Activated naive CD4-positive, alpha-beta T cell treated with anti-CD3 and anti-CD28 coated beads, Interleukin-2, amount 50 U/mL, for 24 hours (primary cell): ENCODE data around the gene TRIO.

Experiments used
- H3K27ac Mint-ChIP-seq: one replicate; pipeline ENCODE4 v1.8.0; 2021; ENCODE audit warnings: mild to moderate bottlenecking, mixed read lengths
- H3K27me3 Mint-ChIP-seq: one replicate; pipeline ENCODE4 v1.8.0; 2021; ENCODE audit warnings: mixed read lengths
- H3K36me3 Mint-ChIP-seq: one replicate; pipeline ENCODE4 v1.8.0; 2021; ENCODE audit warnings: mixed read lengths
- H3K4me1 Mint-ChIP-seq: one replicate; pipeline ENCODE4 v1.8.0; 2021; ENCODE audit warnings: mixed read lengths
- H3K4me3 Mint-ChIP-seq: one replicate; pipeline ENCODE4 v1.8.0; 2021; ENCODE audit warnings: mild to moderate bottlenecking, mixed read lengths
- H3K9me3 Mint-ChIP-seq: one replicate; pipeline ENCODE4 v1.8.0; 2021; ENCODE audit warnings: mixed read lengths

The TRIO gene

GRCh38 chr5:14252793-14253192 lies 109.7 kb downstream of the TRIO start:
- no peak overlapping the region for H3K4me3 Mint-ChIP-seq
- H3K9me3 Mint-ChIP-seq, result no peaks in the 10 kb centered on the region
- H3K4me1 Mint-ChIP-seq, result no peaks in the 10 kb centered on the region
- no peaks in the 10 kb centered on the region for H3K36me3 Mint-ChIP-seq
- no peaks in the 10 kb centered on the region for H3K27me3 Mint-ChIP-seq
- H3K27ac Mint-ChIP-seq, result no peak overlapping the region

- Mint-ChIP-seq H3K9me3 (no peaks in the 10 kb centered on the region), H3K4me1 (no peaks in the 10 kb centered on the region), H3K36me3 (no peaks in the 10 kb centered on the region), H3K4me3 (no peak overlapping the region), H3K27me3 (peaks cover 2% of the 10 kb centered on the region), H3K27ac (no peak overlapping the region)
Measured at GRCh38 chr5:14254686-14255085, 111.5 kb downstream of the TRIO start.

DNA sequence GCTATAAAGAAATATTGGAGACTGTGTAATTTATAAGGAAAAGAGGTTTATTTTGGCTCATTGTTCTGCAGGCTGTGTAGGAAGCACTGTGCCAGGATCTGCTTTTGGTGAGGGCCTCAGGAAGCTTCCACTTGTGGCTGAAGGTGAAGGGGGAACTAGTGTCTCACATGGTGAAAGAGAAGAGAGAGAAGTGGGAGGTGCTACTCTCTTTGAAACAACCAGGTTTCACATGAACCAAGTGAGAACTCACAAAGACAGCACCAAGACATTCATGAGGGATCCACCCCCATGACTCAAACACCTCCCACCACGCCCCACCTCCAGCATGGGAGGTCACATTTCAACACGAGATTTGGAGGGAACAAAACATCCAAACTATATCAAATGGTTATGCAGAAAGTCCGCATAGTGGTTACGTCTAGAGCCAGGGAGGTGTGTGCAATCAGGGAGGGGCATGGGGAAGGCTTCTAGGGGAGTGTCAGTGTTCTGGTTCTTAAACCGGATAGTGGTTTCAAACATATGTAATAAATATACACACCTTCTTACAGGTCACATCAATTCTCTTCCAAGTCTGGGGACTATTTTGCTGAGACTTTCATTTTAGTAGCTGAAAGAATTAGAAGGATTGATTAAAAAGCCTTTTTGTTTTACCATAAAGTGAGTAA lies 113.0 kb downstream of the TRIO start:
- Mint-ChIP-seq H3K27ac (no peak overlapping the region), H3K9me3 (no peaks in the 10 kb centered on the region), H3K4me1 (no peaks in the 10 kb centered on the region), H3K27me3 (peaks cover 2% of the 10 kb centered on the region), H3K4me3 (no peak overlapping the region), H3K36me3 (no peaks in the 10 kb centered on the region)

DNA sequence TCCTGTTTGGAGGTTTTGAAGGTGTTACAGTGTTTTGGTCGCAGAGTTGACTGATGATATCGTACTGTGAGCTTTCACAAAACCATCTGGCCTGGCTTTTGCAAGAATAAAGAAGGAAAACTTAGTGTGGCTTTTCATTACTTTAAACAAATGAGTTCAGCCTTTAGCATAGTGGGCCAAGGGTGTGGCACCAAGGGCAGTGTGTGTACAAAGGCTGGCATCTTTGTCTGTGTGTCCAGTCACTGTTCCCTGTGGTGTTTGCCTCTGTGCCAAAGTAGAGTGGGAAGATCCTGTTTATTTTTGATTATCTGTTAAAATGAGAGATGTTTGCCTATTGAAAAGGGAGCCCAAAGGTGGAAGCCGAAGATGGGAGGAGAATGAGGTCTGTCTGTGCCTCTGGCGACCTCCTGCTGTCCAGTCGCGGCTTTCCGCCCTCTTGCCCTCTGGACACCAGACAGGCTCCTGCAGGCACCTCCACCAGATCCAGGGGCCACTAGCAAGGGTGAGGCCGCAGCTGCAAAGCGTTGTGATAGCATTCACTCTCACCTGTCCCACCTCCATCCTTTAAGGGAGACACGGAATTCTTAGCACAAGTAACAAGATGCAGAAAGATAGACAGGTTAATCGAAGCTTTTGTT lies 113.7 kb downstream of the TRIO start:
- H3K4me3 Mint-ChIP-seq, result no peak overlapping the region
- H3K4me1 Mint-ChIP-seq, result no peaks in the 10 kb centered on the region
- no peak overlapping the region for H3K27ac Mint-ChIP-seq
- H3K9me3 Mint-ChIP-seq, result no peaks in the 10 kb centered on the region
- no peaks in the 10 kb centered on the region for H3K36me3 Mint-ChIP-seq
- peaks cover 2% of the 10 kb centered on the region for H3K27me3 Mint-ChIP-seq

DNA sequence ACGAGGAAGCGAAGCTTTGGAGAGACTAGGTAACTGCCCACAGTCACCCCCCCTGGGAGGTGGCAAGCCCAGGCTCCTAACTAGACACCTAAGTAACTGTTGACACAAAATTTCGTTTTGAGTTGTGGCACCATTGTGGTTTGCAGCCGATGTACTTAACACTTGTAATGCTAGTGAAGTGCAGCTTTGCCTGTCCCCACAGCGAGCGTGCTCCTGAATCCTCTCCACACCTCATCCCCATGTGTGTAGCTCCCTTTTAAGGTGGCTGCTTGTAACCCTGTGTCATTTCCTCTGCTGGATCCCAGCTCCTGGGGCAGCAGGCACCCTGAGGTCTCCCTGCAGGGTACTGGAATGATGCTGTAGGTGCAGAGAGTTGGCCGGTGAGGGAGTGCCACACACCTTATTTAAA lies 114.9 kb downstream of the TRIO start:
- H3K27ac Mint-ChIP-seq, result no peak overlapping the region
- no peak overlapping the region for H3K4me3 Mint-ChIP-seq
- H3K4me1 Mint-ChIP-seq, result no peaks in the 10 kb centered on the region
- H3K36me3 Mint-ChIP-seq, result no peaks in the 10 kb centered on the region
- no peaks in the 10 kb centered on the region for H3K9me3 Mint-ChIP-seq
- peaks cover 4% of the 10 kb centered on the region for H3K27me3 Mint-ChIP-seq

GRCh38 chr5:14258840-14259239 lies 115.7 kb downstream of the TRIO start:
- no peak overlapping the region for H3K27ac Mint-ChIP-seq
- H3K4me3 Mint-ChIP-seq, result no peak overlapping the region
- H3K36me3 Mint-ChIP-seq, result no peaks in the 10 kb centered on the region
- no peaks in the 10 kb centered on the region for H3K9me3 Mint-ChIP-seq
- H3K4me1 Mint-ChIP-seq, result no peaks in the 10 kb centered on the region
- H3K27me3 Mint-ChIP-seq, result peaks cover 5% of the 10 kb centered on the region

DNA sequence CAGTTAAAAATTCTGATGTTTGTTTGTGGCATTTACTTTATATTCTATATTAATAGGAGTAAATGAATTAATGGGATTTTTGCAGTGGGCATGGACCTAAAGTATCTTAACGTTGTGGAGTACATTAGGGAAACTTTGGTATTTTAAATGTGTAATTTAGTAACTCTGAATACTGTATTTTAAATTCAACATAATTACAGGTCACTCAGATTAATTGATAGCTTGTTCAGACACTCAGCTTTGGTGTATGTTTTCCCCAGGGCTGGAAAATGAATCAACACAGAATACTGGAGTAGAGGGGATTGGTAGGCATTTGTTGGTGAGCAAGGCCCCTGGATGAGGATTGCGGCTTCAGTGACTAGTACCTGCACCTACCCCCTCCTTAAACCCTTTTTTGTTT lies 117.5 kb downstream of the TRIO start:
- Mint-ChIP-seq H3K9me3 (no peaks in the 10 kb centered on the region), H3K27ac (no peak overlapping the region), H3K4me3 (no peak overlapping the region), H3K27me3 (peaks cover 13% of the 10 kb centered on the region), H3K36me3 (no peaks in the 10 kb centered on the region), H3K4me1 (peaks cover 9% of the 10 kb centered on the region)

DNA sequence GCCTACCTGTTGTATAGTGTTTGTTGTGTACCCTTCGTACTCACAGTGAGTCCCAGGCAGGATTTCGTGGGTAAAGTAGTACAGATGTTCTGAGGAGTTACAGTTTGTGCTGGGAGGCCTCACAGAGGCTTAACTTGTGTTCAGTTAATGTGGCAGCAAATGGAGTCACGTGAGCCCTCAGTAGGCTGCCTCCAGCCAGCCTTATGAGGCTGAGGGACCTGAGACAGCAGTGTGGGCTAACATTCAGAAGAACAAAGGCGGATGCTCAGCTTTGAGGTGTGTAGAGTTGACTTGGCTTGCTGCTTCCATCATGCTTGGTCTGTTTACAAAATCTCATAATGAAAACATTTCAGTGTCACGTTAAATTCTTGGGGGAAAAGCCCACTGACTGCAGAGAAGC lies 118.1 kb downstream of the TRIO start:
- Mint-ChIP-seq H3K27me3 (peaks cover 15% of the 10 kb centered on the region), H3K36me3 (no peaks in the 10 kb centered on the region), H3K4me1 (peaks cover 10% of the 10 kb centered on the region), H3K4me3 (no peak overlapping the region), H3K27ac (no peak overlapping the region), H3K9me3 (no peaks in the 10 kb centered on the region)

DNA sequence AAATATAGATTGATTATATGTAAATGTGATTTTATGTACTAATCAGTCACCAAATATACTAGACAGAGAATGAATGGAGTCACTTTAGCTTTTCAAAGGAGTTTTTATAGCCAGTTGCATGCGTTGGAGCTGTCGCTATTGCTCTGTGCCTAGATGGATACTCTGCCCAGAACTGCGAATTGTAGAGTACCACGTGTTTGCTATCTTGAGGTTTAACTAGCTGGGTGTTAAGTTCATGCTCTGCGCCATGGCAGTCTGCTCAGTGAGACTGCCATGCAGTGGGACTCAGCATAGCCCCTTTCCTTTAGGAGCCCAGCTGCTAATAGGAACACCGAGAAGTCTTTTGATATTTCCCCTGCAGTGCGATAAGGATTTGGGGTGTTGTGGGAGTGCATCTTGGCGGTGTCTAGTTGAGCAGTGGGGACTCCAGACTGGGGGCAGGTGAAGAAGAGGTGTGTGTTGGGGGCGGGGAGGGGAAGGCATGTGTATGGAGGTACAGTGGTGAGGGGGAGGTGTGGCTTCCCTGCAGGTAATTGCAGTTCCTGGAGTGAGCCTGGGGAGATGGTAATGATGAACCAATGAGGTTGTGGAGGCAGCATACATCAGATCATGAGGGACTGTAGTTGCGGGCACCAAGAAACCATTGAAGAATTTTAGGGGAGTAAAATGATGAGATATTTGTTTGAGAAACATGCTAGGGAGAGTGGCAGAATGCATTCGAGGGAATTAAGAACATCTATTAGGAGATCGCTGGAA lies 118.9 kb downstream of the TRIO start:
- H3K9me3 Mint-ChIP-seq, result no peaks in the 10 kb centered on the region
- no peak overlapping the region for H3K4me3 Mint-ChIP-seq
- peaks cover 10% of the 10 kb centered on the region for H3K4me1 Mint-ChIP-seq
- peaks cover 15% of the 10 kb centered on the region for H3K27me3 Mint-ChIP-seq
- H3K36me3 Mint-ChIP-seq, result no peaks in the 10 kb centered on the region
- H3K27ac Mint-ChIP-seq, result no peak overlapping the region

DNA sequence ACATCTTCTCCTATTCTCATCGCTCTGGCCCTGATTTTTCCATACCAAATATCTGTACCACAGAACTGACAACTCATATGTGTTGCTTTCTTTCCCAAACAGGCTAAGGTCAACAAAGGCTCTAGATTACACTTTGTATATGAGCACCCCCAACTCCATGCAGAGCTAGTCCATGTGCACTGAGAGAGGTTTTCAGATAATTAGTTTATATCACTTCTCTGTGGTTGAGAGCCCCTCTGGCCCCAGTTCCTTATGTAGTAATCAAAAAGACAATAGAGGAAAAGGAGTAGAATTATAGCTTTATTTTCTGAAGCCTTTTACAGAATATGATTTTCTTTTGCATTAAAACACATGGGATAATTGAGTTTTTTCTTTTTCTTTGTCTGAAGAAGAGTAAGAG lies 120.0 kb downstream of the TRIO start:
- Mint-ChIP-seq H3K36me3 (no peaks in the 10 kb centered on the region), H3K4me3 (no peak overlapping the region), H3K4me1 (peaks cover 10% of the 10 kb centered on the region), H3K27ac (no peak overlapping the region), H3K27me3 (peaks cover 16% of the 10 kb centered on the region), H3K9me3 (no peaks in the 10 kb centered on the region)

DNA sequence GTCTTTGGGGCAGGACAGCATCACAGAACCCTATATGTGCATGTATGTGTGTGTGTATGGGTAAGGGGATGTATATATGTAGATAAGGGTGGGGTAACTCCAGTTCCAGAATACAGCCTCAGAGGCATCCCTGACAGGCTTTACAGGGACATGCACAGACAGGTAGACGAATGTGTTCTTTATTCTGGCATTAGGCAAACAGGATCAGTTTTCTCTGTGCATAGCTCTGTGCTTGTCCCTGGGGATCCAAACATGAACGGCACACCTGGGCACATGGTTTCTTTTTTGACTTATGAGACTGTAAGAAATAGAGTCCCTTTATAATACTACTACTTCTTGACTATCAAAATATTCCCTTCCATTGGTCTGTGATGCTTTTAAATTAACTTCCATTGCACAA lies 120.6 kb downstream of the TRIO start:
- H3K27ac Mint-ChIP-seq, result no peak overlapping the region
- peaks cover 10% of the 10 kb centered on the region for H3K4me1 Mint-ChIP-seq
- H3K27me3 Mint-ChIP-seq, result peaks cover 16% of the 10 kb centered on the region
- no peaks in the 10 kb centered on the region for H3K9me3 Mint-ChIP-seq
- no peak overlapping the region for H3K4me3 Mint-ChIP-seq
- H3K36me3 Mint-ChIP-seq, result no peaks in the 10 kb centered on the region

- H3K27ac Mint-ChIP-seq, result no peak overlapping the region
- H3K4me3 Mint-ChIP-seq, result peak overlapping the region; percentile 58
- H3K27me3 Mint-ChIP-seq, result peaks cover 20% of the 10 kb centered on the region
- no peaks in the 10 kb centered on the region for H3K36me3 Mint-ChIP-seq
- H3K9me3 Mint-ChIP-seq, result no peaks in the 10 kb centered on the region
- peaks cover 10% of the 10 kb centered on the region for H3K4me1 Mint-ChIP-seq
Measured at GRCh38 chr5:14264605-14265316, 121.6 kb downstream of the TRIO start.

DNA sequence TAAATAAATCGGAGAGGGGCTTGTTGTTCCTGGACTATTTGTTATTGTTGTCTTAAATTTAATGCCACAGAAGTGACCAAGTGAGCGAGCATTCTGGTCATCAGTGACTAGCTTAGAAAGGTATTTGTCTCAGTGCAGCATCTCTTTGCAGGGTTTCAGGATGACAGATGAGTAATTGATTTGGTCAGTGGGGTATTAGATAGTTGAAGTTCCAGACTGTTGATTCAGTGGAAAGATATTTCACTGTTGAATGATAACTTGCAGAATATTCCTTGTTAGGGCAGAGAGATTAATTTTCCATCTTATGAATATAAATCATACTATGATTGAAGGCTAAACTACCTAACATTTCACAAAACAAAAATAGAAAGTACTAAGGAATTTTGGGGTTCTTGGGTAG lies 122.4 kb downstream of the TRIO start:
- peaks cover 10% of the 10 kb centered on the region for H3K4me1 Mint-ChIP-seq
- no peak overlapping the region for H3K27ac Mint-ChIP-seq
- no peaks in the 10 kb centered on the region for H3K36me3 Mint-ChIP-seq
- H3K4me3 Mint-ChIP-seq, result no peak overlapping the region
- peaks cover 20% of the 10 kb centered on the region for H3K27me3 Mint-ChIP-seq
- H3K9me3 Mint-ChIP-seq, result no peaks in the 10 kb centered on the region

- Mint-ChIP-seq H3K4me1 (peaks cover 10% of the 10 kb centered on the region), H3K27me3 (peaks cover 21% of the 10 kb centered on the region), H3K27ac (no peak overlapping the region), H3K9me3 (no peaks in the 10 kb centered on the region), H3K4me3 (no peak overlapping the region), H3K36me3 (no peaks in the 10 kb centered on the region)
Measured at GRCh38 chr5:14266171-14266570, 123.0 kb downstream of the TRIO start.

- H3K27me3 Mint-ChIP-seq, result peaks cover 22% of the 10 kb centered on the region
- H3K4me3 Mint-ChIP-seq, result no peak overlapping the region
- peaks cover 10% of the 10 kb centered on the region for H3K4me1 Mint-ChIP-seq
- H3K27ac Mint-ChIP-seq, result no peak overlapping the region
- no peaks in the 10 kb centered on the region for H3K36me3 Mint-ChIP-seq
- no peaks in the 10 kb centered on the region for H3K9me3 Mint-ChIP-seq
Measured at GRCh38 chr5:14266686-14267085, 123.5 kb downstream of the TRIO start.
